Measurements from ENCODE around the gene TSPAN18.

TSPAN18 gene

GRCh38 chr11:44737245-44738085 lies 10.7 kb downstream of the TSPAN18 start:
- DNase-seq (ENCODE audit: low read depth): no peak

DNA sequence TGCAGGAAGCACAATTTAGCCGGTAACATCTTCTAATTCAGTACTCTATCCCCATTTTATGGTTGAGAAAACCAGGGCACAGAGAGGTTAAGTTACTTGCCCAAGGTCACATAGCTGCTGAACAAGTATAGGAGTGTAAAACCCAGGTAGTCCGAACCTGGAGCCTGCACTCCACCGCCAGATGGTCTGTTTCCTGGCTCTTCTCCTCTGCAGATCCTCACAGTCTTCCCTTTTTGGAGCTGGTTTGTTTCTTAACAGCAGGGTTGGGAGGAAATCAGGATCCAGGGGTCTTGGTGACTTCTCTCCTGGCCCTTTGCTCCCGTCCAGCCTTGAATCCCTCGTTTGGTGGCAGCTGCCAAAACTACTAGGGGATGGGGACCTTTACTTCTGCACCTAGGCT lies 12.0 kb downstream of the TSPAN18 start:
- no peak for DNase-seq (ENCODE audit: low read depth)

GRCh38 chr11:44740967-44741366 lies 14.2 kb downstream of the TSPAN18 start:
- DNase-seq (ENCODE audit: low read depth): no peak

DNA sequence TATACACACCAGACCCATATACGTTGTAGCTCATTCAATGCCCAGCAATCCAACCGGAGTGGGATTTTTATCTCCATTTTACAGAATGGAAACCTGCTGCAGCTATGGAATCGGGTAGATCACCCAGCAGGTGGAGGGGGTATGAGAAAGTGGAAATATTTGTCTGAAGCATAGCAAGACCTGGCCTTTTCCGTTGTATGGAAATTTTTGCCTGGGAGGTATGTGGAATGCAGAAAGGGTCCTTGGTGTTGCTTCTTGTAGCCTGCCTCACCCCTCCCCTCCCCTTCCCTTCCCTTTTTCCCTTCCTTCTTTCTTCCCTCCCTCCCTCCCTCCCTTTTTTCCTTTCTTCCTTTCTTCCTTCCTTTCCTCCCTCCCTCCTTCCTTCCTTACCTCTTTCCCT lies 15.2 kb downstream of the TSPAN18 start:
- DNase-seq (ENCODE audit: low read depth): no peak

GRCh38 chr11:44742508-44743246 lies 15.9 kb downstream of the TSPAN18 start:
- DNase-seq (ENCODE audit: low read depth): no peak

DNA sequence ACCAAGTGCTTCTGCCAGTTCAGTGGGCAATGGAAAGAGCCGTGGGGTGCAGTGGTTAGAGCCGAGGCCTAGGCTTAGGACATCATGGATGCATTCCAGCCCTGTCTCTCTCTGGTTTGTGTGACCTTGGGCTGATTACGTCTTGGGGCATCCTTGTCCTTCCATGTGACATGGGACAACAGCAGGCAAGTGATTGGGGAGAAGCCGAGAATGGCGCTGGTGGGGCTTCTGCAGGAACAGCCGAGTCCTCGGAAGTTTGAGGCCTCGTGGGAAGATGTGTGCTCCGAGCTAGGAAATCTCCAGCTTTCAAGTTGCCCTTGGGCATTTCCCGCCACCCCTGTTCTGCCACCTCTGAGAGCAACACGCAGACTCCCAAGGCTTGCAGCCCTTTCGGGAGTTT lies 16.6 kb downstream of the TSPAN18 start:
- no peak for DNase-seq (ENCODE audit: low read depth)

DNA sequence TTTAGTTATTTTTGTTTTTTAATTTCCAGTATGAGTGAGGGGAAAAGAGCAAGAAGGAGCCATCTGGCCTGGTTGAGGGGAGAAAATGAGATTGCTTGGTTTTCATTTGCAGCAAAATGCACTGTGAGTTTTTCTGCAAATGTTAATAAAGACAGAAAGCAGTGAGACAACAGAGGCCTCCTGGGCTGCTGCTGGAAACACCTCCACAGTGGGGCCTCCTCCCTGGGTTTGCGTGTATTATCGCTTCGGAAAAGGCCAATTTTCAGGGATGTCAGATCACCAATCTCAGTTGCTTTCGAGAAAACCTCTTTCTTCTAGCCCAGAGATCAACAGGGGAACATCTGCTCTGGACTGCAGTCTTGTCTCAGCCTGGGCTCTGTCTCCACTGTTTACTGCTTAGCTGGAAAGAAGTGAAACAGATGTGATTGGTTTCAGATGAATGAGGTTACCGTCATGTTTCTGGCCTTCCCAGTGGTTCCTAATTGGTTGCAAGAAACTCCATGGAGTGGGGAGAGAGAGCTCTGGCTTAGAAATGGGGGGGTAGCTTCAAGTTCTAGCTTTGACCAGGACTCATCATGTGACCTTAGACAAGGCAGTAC lies 17.3 kb downstream of the TSPAN18 start:
- no peak for DNase-seq (ENCODE audit: low read depth)

- no peak for DNase-seq (ENCODE audit: low read depth)
Observed at GRCh38 chr11:44746894-44747293, 20.1 kb downstream of the TSPAN18 start.

DNA sequence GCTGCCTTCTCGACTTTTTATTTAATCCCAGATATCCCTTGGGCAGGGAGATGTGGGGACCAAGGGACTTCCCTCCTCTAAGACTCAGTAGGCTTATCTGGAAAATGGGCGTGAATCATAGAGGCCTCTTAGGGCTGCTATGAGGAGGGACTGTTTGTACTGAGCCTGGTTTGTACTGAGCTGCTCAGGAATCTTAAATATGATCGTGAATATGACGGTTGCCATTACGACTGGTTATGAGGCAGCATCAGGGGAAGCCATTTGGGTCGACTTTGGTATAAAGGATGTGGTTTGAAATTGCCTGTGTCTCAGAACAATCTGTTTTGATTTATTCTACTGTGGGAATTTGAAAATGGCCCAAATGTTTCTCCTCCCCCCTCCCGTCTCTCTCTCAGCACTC lies 20.6 kb downstream of the TSPAN18 start:
- DNase-seq (ENCODE audit: low read depth): peak; percentile 29

DNA sequence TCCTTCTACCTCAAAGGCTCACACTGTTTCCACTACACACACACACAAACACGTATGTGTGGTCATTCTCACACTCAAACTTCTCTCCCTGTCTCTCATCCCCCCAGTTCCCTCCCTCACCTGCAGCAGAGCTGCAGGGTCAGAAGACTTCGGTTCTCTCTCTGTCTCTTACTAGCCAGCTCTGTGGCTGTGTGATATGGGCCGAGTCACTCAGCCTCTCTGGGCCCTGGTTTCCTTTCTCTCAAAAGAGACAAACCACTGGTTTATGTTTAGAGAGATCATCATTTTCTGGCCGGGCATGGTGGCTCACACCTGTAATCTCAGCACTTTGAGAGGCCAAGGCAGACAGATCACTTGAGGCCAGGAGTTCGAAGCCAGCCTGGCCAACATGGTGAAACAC lies 21.1 kb downstream of the TSPAN18 start:
- no peak for DNase-seq (ENCODE audit: low read depth)

- DNase-seq (ENCODE audit: low read depth): no peak
Observed at GRCh38 chr11:44748606-44749005, 21.8 kb downstream of the TSPAN18 start.

GRCh38 chr11:44749189-44749588 lies 22.4 kb downstream of the TSPAN18 start:
- DNase-seq (ENCODE audit: low read depth): peak; percentile 17

DNA sequence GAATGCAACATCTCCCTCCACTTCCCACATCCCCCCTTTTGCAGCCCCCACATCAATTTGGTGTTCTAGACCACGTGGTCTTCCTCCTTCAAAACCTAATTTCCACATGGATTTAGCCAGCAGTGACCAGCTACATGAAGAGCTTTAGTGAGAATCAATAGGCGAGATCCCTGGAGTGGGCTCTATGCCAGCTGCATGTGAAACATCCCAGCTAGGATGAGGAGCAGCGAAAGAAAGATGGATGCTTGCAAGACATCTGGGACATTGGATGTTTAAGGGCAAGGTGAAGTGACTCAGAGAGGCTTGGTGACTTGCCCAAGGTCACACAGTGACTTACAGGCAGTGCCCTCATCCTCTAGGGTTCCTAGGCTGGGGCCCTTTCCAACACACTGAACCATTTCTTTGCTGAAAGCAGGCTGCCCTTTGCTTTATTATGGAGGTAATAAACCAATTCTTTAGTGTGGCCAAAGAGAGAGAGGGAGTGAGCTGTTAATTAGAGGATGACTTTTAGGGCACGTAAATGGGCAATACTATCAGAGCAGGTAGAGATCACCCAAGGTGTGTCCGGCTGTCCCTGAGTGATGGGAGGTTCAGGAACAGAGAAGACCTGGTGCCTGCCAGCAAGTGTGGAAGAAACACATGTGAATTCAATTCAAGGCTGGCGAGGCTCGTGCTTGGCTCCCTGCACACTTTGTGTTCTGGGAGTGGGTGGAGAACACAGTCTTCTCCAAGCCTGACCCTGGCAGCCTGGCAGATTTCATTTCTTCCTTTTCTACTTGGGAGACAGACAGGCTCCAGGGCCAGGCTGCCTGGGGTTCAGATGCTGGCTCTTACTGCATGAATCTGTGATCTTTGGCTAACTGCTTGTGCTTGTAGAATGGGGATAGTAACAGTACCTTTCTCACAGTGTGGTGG lies 24.0 kb downstream of the TSPAN18 start:
- DNase-seq (ENCODE audit: low read depth): no peak

DNA sequence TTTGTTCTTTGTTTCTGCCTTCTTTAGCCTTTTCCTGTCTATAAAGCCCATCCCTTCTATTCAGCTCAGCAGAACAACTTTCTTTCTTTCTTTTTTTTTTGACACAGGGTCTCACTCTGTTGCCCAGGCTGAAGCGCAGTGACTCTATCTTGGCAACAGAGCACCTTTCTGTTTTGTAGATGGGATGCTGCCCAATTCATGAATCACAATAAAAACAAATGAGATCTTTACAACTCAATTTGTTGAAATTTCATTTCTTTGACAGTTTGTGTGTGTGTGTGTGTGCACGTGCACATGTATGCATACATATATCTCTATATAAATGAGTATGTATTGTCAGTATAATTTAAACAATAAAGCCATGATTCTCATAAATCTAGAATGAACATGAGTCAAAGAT lies 25.5 kb downstream of the TSPAN18 start:
- no peak for DNase-seq (ENCODE audit: low read depth)

- DNase-seq (ENCODE audit: low read depth): no peak
Observed at GRCh38 chr11:44752713-44753112, 26.0 kb downstream of the TSPAN18 start.

- no peak for DNase-seq (ENCODE audit: low read depth)
Observed at GRCh38 chr11:44753961-44754645, 27.3 kb downstream of the TSPAN18 start.

- DNase-seq (ENCODE audit: low read depth): no peak
Observed at GRCh38 chr11:44754876-44755555, 28.3 kb downstream of the TSPAN18 start.

DNA sequence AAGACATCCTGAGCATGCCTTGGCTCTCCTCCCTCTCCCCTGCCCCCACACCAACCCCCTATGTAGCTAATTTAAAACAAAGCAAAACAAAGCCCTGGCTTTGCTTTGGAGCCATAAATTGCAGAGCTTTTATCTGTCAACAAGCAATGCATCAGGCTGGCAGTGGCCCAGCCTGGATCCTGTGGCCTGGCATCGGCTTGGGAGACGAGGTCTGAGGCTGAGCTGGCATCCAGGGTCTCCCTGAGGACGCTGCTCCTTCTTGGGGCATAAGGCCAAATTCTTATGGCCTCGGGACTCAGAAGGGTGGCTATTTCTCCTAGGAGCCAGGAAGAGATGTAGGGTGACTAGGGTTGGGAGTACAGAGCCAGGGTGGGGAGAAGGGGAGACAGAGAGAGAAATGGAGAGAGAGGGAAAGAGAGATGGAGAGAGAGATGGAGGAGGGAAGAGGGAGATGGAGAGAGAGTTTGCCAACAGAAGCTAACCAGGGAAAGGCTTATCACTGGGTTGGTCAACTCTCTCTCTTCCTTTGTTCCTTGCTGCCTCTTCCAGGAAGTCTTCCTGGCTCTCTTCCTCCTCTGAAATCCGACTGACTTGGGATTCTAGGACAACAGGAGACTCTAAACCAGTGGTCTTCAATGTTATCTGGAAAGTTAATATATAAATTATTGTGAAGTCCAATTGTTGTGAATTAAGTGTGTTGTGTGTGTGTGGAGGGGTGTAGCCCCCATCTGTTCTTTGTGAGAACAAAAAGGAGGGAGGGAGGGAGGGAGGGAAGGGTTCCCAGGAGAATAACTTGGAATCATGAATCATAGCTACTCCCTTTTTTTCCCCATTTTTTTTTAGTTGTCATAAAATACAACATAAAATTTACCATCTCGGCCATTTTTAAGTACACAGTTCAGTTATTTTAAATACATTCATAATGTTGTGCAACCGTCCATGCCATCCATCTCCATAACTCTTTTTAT lies 29.1 kb downstream of the TSPAN18 start:
- DNase-seq (ENCODE audit: low read depth): no peak

DNA sequence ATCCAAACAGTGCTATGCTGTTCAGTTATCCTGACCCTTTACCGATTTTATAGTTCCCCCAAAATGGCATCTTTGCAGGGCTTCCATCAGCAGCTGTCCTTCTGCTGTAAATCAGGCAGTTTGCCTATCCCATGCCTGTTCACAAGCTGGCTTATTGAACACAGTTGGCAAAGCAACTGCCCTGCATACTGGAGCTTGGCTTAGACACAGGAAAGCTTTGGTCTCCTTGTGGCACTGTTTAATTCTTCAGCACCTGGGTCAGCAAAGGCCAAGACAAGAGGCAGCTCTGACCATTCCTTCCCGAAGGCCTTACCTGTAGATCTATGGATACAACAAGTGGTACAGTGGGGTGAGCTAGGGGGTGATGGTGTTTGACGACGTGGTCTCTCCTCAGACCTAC lies 32.2 kb downstream of the TSPAN18 start:
- no peak for DNase-seq (ENCODE audit: low read depth)
